GM12878 (cell line): ENCODE measurements around the gene TMEM61.

Experiments
- PML ChIP-seq: IDR thresholded peaks from 2 replicates; pipeline ENCODE4 v1.6.1; 2012; ENCODE audit warnings: low read length, inconsistent platforms
- POLR2A ChIP-seq: IDR thresholded peaks from 2 replicates; pipeline ENCODE4 v1.6.1; 2011; ENCODE audit warnings: low read depth, mild to moderate bottlenecking, low read length
- TF ChIP-seq, protein P1 (sequence below): IDR thresholded peaks from 2 replicates; pipeline ENCODE4 v1.6.1; 2011; ENCODE audit warnings: borderline replicate concordance, low read depth, mild to moderate bottlenecking, moderate library complexity, mixed read lengths, low read length; ENCODE audit not compliant: insufficient read depth; ENCODE audit errors: extremely low read length
- TF ChIP-seq, protein P2 (sequence below): IDR thresholded peaks from 2 replicates; pipeline ENCODE4 v1.6.1; 2012; ENCODE audit warnings: mild to moderate bottlenecking, low read depth, low read length

GRCh38 chr1:55038974-55039341 lies 58.5 kb downstream of the TMEM61 start:
- TF ChIP-seq POLR2A (no peak), PML (no peak)
- TF ChIP-seq, protein P1, sequence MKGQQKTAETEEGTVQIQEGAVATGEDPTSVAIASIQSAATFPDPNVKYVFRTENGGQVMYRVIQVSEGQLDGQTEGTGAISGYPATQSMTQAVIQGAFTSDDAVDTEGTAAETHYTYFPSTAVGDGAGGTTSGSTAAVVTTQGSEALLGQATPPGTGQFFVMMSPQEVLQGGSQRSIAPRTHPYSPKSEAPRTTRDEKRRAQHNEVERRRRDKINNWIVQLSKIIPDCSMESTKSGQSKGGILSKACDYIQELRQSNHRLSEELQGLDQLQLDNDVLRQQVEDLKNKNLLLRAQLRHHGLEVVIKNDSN = no peak
- TF ChIP-seq, protein P2, sequence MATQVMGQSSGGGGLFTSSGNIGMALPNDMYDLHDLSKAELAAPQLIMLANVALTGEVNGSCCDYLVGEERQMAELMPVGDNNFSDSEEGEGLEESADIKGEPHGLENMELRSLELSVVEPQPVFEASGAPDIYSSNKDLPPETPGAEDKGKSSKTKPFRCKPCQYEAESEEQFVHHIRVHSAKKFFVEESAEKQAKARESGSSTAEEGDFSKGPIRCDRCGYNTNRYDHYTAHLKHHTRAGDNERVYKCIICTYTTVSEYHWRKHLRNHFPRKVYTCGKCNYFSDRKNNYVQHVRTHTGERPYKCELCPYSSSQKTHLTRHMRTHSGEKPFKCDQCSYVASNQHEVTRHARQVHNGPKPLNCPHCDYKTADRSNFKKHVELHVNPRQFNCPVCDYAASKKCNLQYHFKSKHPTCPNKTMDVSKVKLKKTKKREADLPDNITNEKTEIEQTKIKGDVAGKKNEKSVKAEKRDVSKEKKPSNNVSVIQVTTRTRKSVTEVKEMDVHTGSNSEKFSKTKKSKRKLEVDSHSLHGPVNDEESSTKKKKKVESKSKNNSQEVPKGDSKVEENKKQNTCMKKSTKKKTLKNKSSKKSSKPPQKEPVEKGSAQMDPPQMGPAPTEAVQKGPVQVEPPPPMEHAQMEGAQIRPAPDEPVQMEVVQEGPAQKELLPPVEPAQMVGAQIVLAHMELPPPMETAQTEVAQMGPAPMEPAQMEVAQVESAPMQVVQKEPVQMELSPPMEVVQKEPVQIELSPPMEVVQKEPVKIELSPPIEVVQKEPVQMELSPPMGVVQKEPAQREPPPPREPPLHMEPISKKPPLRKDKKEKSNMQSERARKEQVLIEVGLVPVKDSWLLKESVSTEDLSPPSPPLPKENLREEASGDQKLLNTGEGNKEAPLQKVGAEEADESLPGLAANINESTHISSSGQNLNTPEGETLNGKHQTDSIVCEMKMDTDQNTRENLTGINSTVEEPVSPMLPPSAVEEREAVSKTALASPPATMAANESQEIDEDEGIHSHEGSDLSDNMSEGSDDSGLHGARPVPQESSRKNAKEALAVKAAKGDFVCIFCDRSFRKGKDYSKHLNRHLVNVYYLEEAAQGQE = no peak
